COLO668 (cell line): ENCODE results near the gene ZNF860.

Source experiments
- DNase-seq: peaks from one replicate; lab custom pipeline; 2025; ENCODE audit not compliant: unreplicated experiment; lab: John Stamatoyannopoulos, UW

The ZNF860 gene

GRCh38 chr3:31981206-31982181 lies at the start of gene ZNF860, which contains the start of gene OSBPL10:
Gene ZNF860 (plus strand): TSS chr3:31981750. CDS start chr3:31989080, 7,330 bp downstream.
Gene OSBPL10 (minus strand): TSS chr3:31981262. CDS start chr3:31981179, 83 bp downstream.
- DNase-seq: peak; percentile 69

- no peak for DNase-seq
These were observed 48.6 kb upstream of the ZNF860 start for GRCh38 chr3:31932990-31933389.

GRCh38 chr3:31934018-31934417 lies 47.5 kb upstream of the ZNF860 start:
- DNase-seq: no peak

- no peak for DNase-seq
These were observed 46.7 kb upstream of the ZNF860 start for GRCh38 chr3:31934866-31935265.

GRCh38 chr3:31936420-31937060 lies 45.0 kb upstream of the ZNF860 start:
- no peak for DNase-seq

- DNase-seq: no peak
These were observed 44.3 kb upstream of the ZNF860 start for GRCh38 chr3:31937225-31937624.

GRCh38 chr3:31942446-31942845 lies 39.1 kb upstream of the ZNF860 start:
- DNase-seq: no peak

GRCh38 chr3:31943041-31943440 lies 38.5 kb upstream of the ZNF860 start:
- DNase-seq: no peak

GRCh38 chr3:31945738-31946052 lies 35.9 kb upstream of the ZNF860 start:
- DNase-seq: no peak

GRCh38 chr3:31946484-31947081 lies 35.0 kb upstream of the ZNF860 start:
- no peak for DNase-seq

GRCh38 chr3:31947162-31947561 lies 34.4 kb upstream of the ZNF860 start:
- DNase-seq: no peak

- no peak for DNase-seq
These were observed 33.9 kb upstream of the ZNF860 start for GRCh38 chr3:31947671-31948091.

GRCh38 chr3:31948280-31948679 lies 33.3 kb upstream of the ZNF860 start:
- no peak for DNase-seq

GRCh38 chr3:31952205-31952604 lies 29.3 kb upstream of the ZNF860 start:
- DNase-seq: no peak

- no peak for DNase-seq
These were observed 28.5 kb upstream of the ZNF860 start for GRCh38 chr3:31953091-31953490.

- DNase-seq: no peak
These were observed 27.9 kb upstream of the ZNF860 start for GRCh38 chr3:31953636-31954035.

- no peak for DNase-seq
These were observed 26.0 kb upstream of the ZNF860 start for GRCh38 chr3:31955581-31955980.

GRCh38 chr3:31957106-31957505 lies 24.4 kb upstream of the ZNF860 start:
- DNase-seq: no peak

- peak; percentile 20 for DNase-seq
These were observed 22.8 kb upstream of the ZNF860 start for GRCh38 chr3:31958701-31959152.

- DNase-seq: no peak
These were observed 22.3 kb upstream of the ZNF860 start for GRCh38 chr3:31959251-31959650.

- no peak for DNase-seq
These were observed 21.4 kb upstream of the ZNF860 start for GRCh38 chr3:31959951-31960792.
